ENCODE measurements around the gene ZNF70.
A peak's percentile ranks its signal among the peaks of the same experiment; 100 is the strongest.

Gene ZNF70

GRCh38 chr22:23750714-23751440, at the start of gene ZNF70:
ZNF70 (minus strand) TSS chr22:23751112; CDS start chr22:23745140, 5,972 bp downstream.
- DNase-seq (ENCODE audit: low spot score) = peak; percentile 48

GRCh38 chr22:23796461-23796860, 45.5 kb upstream of the ZNF70 start:
- FAIRE-seq = no peak
- DNase-seq (ENCODE audit: low spot score) = no peak

More at GRCh38 chr22:23750714-23751440, at the start of gene ZNF70:
- no peak for FAIRE-seq

- DNase-seq (ENCODE audit: low spot score) (no peak), FAIRE-seq (no peak)
Measured at GRCh38 chr22:23793326-23793725, 42.4 kb upstream of the ZNF70 start.

- DNase-seq (ENCODE audit: low spot score) = no peak
Measured at GRCh38 chr22:23791738-23792645, 41.1 kb upstream of the ZNF70 start.

GRCh38 chr22:23790819-23791737, 40.2 kb upstream of the ZNF70 start:
- FAIRE-seq = no peak
- DNase-seq (ENCODE audit: low spot score) = no peak

More at GRCh38 chr22:23791738-23792645, 41.1 kb upstream of the ZNF70 start:
- FAIRE-seq = no peak

GRCh38 chr22:23789638-23790037, 38.7 kb upstream of the ZNF70 start:
- FAIRE-seq (no peak), DNase-seq (ENCODE audit: low spot score) (no peak)

GRCh38 chr22:23789121-23789520, 38.2 kb upstream of the ZNF70 start:
- DNase-seq (ENCODE audit: low spot score) (no peak), FAIRE-seq (no peak)

GRCh38 chr22:23787910-23788309, 37.0 kb upstream of the ZNF70 start:
- no peak for FAIRE-seq
- no peak for DNase-seq (ENCODE audit: low spot score)

GRCh38 chr22:23787600-23787896, 36.6 kb upstream of the ZNF70 start:
- DNase-seq (ENCODE audit: low spot score) = no peak
- no peak for FAIRE-seq

GRCh38 chr22:23786752-23787599, 36.1 kb upstream of the ZNF70 start, which contains the start of gene SMARCB1:
SMARCB1 (plus strand) TSS chr22:23786966; CDS start chr22:23787170, 204 bp downstream.
- FAIRE-seq (no peak), DNase-seq (ENCODE audit: low spot score) (peak; percentile 69)

GRCh38 chr22:23786261-23786710, 35.4 kb upstream of the ZNF70 start:
- no peak for DNase-seq (ENCODE audit: low spot score)
- FAIRE-seq = no peak

- FAIRE-seq (no peak), DNase-seq (ENCODE audit: low spot score) (no peak)
Measured at GRCh38 chr22:23784215-23784732, 33.4 kb upstream of the ZNF70 start.

- DNase-seq (ENCODE audit: low spot score) (no peak), FAIRE-seq (no peak)
Measured at GRCh38 chr22:23783265-23784150, 32.6 kb upstream of the ZNF70 start.

- no peak for DNase-seq (ENCODE audit: low spot score)
- FAIRE-seq = no peak
Measured at GRCh38 chr22:23782703-23783102, 31.8 kb upstream of the ZNF70 start.

- DNase-seq (ENCODE audit: low spot score) = no peak
- no peak for FAIRE-seq
Measured at GRCh38 chr22:23782252-23782651, 31.3 kb upstream of the ZNF70 start.

- FAIRE-seq = no peak
- DNase-seq (ENCODE audit: low spot score) = no peak
Measured at GRCh38 chr22:23781511-23782183, 30.7 kb upstream of the ZNF70 start.

GRCh38 chr22:23781065-23781464, 30.2 kb upstream of the ZNF70 start:
- no peak for DNase-seq (ENCODE audit: low spot score)
- no peak for FAIRE-seq

- FAIRE-seq = no peak
- no peak for DNase-seq (ENCODE audit: low spot score)
Measured at GRCh38 chr22:23780146-23780748, 29.3 kb upstream of the ZNF70 start.

All from RCC 7860 (cell line).